MM.1S (cell line): ENCODE results near the gene ODAD4.

Source experiments
- DNase-seq: peaks from one replicate; pipeline ENCODE4 v3.0.0-alpha.2; 2015
- H2AFZ ChIP-seq: fragments of 300-600 bp; sonication (generic); 2 replicates; pipeline ENCODE4 v1.6.0; 2016; ENCODE audit warnings: antibody characterized with exemption, low read length
- H3F3A ChIP-seq: fragments of 300-600 bp; sonication (generic); 2 replicates; pipeline ENCODE4 v1.6.1; 2016; ENCODE audit warnings: mild to moderate bottlenecking, antibody characterized with exemption, low read length, moderate library complexity, mixed read lengths; ENCODE audit not compliant: insufficient read depth
- H3K27ac ChIP-seq: fragments of 300-600 bp; sonication (generic); 2 replicates; pipeline ENCODE4 v1.5.1; 2016; ENCODE audit warnings: mild to moderate bottlenecking, low read length
- H3K27me3 ChIP-seq: fragments of 300-600 bp; sonication (generic); replicated peaks from 2 replicates; pipeline ENCODE4 v1.6.0; 2016; ENCODE audit warnings: low read length; ENCODE audit not compliant: insufficient read depth
- H3K36me3 ChIP-seq: fragments of 300-600 bp; sonication (generic); replicated peaks from 2 replicates; pipeline ENCODE4 v1.6.1; 2016; ENCODE audit warnings: mild to moderate bottlenecking, low read length, mixed read lengths; ENCODE audit not compliant: insufficient read depth
- H3K4me1 ChIP-seq: fragments of 300-600 bp; sonication (generic); 2 replicates; pipeline ENCODE4 v1.6.1; 2016; ENCODE audit warnings: low read length, mixed read lengths
- H3K4me2 ChIP-seq: fragments of 300-600 bp; sonication (generic); 2 replicates; pipeline ENCODE4 v1.6.0; 2016; ENCODE audit warnings: low read depth, low read length
- H3K4me3 ChIP-seq: fragments of 300-600 bp; sonication (generic); 2 replicates; pipeline ENCODE4 v1.5.1; 2016; ENCODE audit warnings: low read length, mixed read lengths
- H3K79me2 ChIP-seq: fragments of 300-600 bp; sonication (generic); 2 replicates; pipeline ENCODE4 v1.6.1; 2016; ENCODE audit warnings: mixed run types, low read length, mixed read lengths
- H3K9ac ChIP-seq: fragments of 300-600 bp; sonication (generic); 2 replicates; pipeline ENCODE4 v1.6.1; 2016; ENCODE audit warnings: low read length, mixed read lengths
- H3K9me2 ChIP-seq: fragments of 300-600 bp; sonication (generic); replicated peaks from 2 replicates; pipeline ENCODE4 v1.6.1; 2016; ENCODE audit warnings: mild to moderate bottlenecking, low read length, mixed read lengths; ENCODE audit not compliant: insufficient read depth
- H3K9me3 ChIP-seq: fragments of 300-600 bp; sonication (generic); replicated peaks from 2 replicates; pipeline ENCODE4 v1.6.1; 2016; ENCODE audit warnings: mild to moderate bottlenecking, low read length, mixed read lengths; ENCODE audit not compliant: insufficient read depth
- H4K20me1 ChIP-seq: fragments of 300-600 bp; sonication (generic); 2 replicates; pipeline ENCODE4 v1.6.1; 2016; ENCODE audit warnings: mild to moderate bottlenecking, low read length, moderate library complexity, mixed read lengths; ENCODE audit not compliant: insufficient read depth
- EZH2 ChIP-seq: fragments of 300-600 bp; sonication (generic); optimal IDR thresholded peaks from 2 replicates; pipeline ENCODE3; 2017; ENCODE audit warnings: low read depth, mild to moderate bottlenecking, antibody characterized with exemption, low read length, mixed read lengths
- EZH2phosphoT487 ChIP-seq: fragments of 300-600 bp; sonication (generic); IDR thresholded peaks from 2 replicates; pipeline ENCODE4 v1.6.1; 2018; ENCODE audit warnings: antibody characterized with exemption, low read length
- TF ChIP-seq, protein P1 (sequence below): fragments of 300-600 bp; sonication (generic); IDR thresholded peaks from 2 replicates; pipeline ENCODE4 v1.5.1; 2016; ENCODE audit warnings: antibody characterized with exemption, low read length, mixed read lengths

Gene ODAD4

GRCh38 chr17:41973408-41973811, 43.0 kb downstream of the ODAD4 start:
- no peak for DNase-seq
- peaks cover 24% of the 10 kb centered on the region for H3F3A ChIP-seq
- peaks cover 80% of the 10 kb centered on the region for H3K79me2 ChIP-seq
- H3K27me3 ChIP-seq: no peaks in the 10 kb centered on the region
- H3K36me3 ChIP-seq: peaks cover 5% of the 10 kb centered on the region; the same call in 1 of the 2 replicates
- TF ChIP-seq, protein P1, sequence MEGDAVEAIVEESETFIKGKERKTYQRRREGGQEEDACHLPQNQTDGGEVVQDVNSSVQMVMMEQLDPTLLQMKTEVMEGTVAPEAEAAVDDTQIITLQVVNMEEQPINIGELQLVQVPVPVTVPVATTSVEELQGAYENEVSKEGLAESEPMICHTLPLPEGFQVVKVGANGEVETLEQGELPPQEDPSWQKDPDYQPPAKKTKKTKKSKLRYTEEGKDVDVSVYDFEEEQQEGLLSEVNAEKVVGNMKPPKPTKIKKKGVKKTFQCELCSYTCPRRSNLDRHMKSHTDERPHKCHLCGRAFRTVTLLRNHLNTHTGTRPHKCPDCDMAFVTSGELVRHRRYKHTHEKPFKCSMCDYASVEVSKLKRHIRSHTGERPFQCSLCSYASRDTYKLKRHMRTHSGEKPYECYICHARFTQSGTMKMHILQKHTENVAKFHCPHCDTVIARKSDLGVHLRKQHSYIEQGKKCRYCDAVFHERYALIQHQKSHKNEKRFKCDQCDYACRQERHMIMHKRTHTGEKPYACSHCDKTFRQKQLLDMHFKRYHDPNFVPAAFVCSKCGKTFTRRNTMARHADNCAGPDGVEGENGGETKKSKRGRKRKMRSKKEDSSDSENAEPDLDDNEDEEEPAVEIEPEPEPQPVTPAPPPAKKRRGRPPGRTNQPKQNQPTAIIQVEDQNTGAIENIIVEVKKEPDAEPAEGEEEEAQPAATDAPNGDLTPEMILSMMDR: no peak
- no peak for TF ChIP-seq EZH2phosphoT487
- no peak for TF ChIP-seq EZH2
- H3K9me2 ChIP-seq: no peaks in the 10 kb centered on the region
- H3K4me1 ChIP-seq: peaks cover 27% of the 10 kb centered on the region
- no peak overlapping the region for H2AFZ ChIP-seq
- H3K4me3 ChIP-seq: no peak overlapping the region
- no peaks in the 10 kb centered on the region for H4K20me1 ChIP-seq
- H3K9me3 ChIP-seq: no peaks in the 10 kb centered on the region
- H3K9ac ChIP-seq: no peak overlapping the region
- no peak overlapping the region for H3K27ac ChIP-seq
- H3K4me2 ChIP-seq: no peak overlapping the region

GRCh38 chr17:41974031-41974430, 43.6 kb downstream of the ODAD4 start:
- no peak overlapping the region for H3K4me3 ChIP-seq
- H3F3A ChIP-seq: peaks cover 24% of the 10 kb centered on the region
- peaks cover 27% of the 10 kb centered on the region for H3K4me1 ChIP-seq
- no peak overlapping the region for H3K4me2 ChIP-seq
- H3K36me3 ChIP-seq: peaks cover 5% of the 10 kb centered on the region; the same call in 1 of the 2 replicates
- no peak overlapping the region for H3K9ac ChIP-seq
- H3K27me3 ChIP-seq: no peaks in the 10 kb centered on the region
- TF ChIP-seq, protein P1: no peak
- TF ChIP-seq EZH2: no peak
- no peak for TF ChIP-seq EZH2phosphoT487
- peaks cover 73% of the 10 kb centered on the region for H3K79me2 ChIP-seq
- no peaks in the 10 kb centered on the region for H3K9me2 ChIP-seq
- no peaks in the 10 kb centered on the region for H4K20me1 ChIP-seq
- H3K27ac ChIP-seq: no peak overlapping the region
- H2AFZ ChIP-seq: no peak overlapping the region
- H3K9me3 ChIP-seq: no peaks in the 10 kb centered on the region
- DNase-seq: no peak

DNA sequence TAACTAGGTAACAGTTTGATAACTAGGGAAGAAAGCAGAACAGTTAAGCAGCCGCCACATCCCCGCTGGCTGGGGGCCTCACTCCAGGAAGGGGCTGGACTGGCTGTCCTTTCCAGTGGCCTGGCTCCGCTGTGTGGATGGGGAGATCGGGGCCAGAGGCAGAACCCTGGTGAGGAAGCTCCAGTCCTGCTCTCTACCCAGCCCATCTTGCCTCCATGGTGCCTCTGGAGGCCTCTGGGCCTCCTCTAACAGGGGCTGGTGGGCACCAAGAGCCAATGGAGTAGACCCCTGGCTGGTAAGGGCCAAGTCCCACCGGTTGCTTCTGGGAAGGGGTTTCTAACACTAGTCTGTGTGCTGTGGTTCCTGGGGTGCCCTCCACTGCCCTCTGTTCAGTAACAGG, 44.2 kb downstream of the ODAD4 start:
- Histone ChIP-seq H3K4me2 (no peak overlapping the region), H4K20me1 (no peaks in the 10 kb centered on the region), H3K4me1 (peaks cover 27% of the 10 kb centered on the region), H3K27me3 (no peaks in the 10 kb centered on the region), H3K9me2 (no peaks in the 10 kb centered on the region), H3K36me3 (peaks cover 5% of the 10 kb centered on the region; the same call in 1 of the 2 replicates), H2AFZ (no peak overlapping the region), H3K9ac (no peak overlapping the region), H3K27ac (no peak overlapping the region), H3K79me2 (peaks cover 67% of the 10 kb centered on the region), H3K4me3 (no peak overlapping the region), H3F3A (peaks cover 24% of the 10 kb centered on the region), H3K9me3 (no peaks in the 10 kb centered on the region)
- TF ChIP-seq, protein P1: no peak
- TF ChIP-seq EZH2phosphoT487 (no peak), EZH2 (no peak)
- no peak for DNase-seq
